LoVo (cell line): ENCODE data around the gene SRSF12.
A peak's percentile ranks its signal among the peaks of the same experiment; 100 is the strongest.
"Not testable (repeated sequence)": the region's sequence is repeated elsewhere in the genome, so short reads cannot be mapped to it uniquely, and the experiment has no call there.

Experiments
- DNase-seq: peaks from one replicate; pipeline ENCODE4 v3.0.0-alpha.2; 2016; ENCODE audit warnings: low spot score

Gene SRSF12

GRCh38 chr6:89071036-89071435 lies 46.8 kb downstream of the SRSF12 start:
- no peak for DNase-seq

- DNase-seq: no peak
These were observed 48.2 kb downstream of the SRSF12 start for GRCh38 chr6:89069536-89070163.

- no peak for DNase-seq
These were observed 49.2 kb downstream of the SRSF12 start for GRCh38 chr6:89068695-89069094.

GRCh38 chr6:89067796-89068195 lies 50.1 kb downstream of the SRSF12 start:
- peak; percentile 24 for DNase-seq

GRCh38 chr6:89066940-89067646 lies 50.8 kb downstream of the SRSF12 start:
- DNase-seq: no peak

GRCh38 chr6:89066121-89066520 lies 51.8 kb downstream of the SRSF12 start:
- not testable (repeated sequence) for DNase-seq

GRCh38 chr6:89064931-89065330 lies 52.9 kb downstream of the SRSF12 start:
- not testable (repeated sequence) for DNase-seq

GRCh38 chr6:89063881-89064280 lies 54.0 kb downstream of the SRSF12 start:
- no peak for DNase-seq

GRCh38 chr6:89059227-89059626 lies 58.6 kb downstream of the SRSF12 start:
- DNase-seq: no peak

GRCh38 chr6:89058627-89059026 lies 59.2 kb downstream of the SRSF12 start:
- no peak for DNase-seq

GRCh38 chr6:89057759-89058158 lies 60.1 kb downstream of the SRSF12 start:
- no peak for DNase-seq

GRCh38 chr6:89054208-89054607 lies 63.7 kb downstream of the SRSF12 start:
- DNase-seq: no peak

- no peak for DNase-seq
These were observed 66.2 kb downstream of the SRSF12 start for GRCh38 chr6:89051676-89052075.

- DNase-seq: no peak
These were observed 67.2 kb downstream of the SRSF12 start for GRCh38 chr6:89050697-89051096.

GRCh38 chr6:89050155-89050554 lies 67.7 kb downstream of the SRSF12 start:
- DNase-seq: no peak

GRCh38 chr6:89048985-89049384 lies 68.9 kb downstream of the SRSF12 start:
- DNase-seq: no peak

GRCh38 chr6:89048288-89048923 lies 69.5 kb downstream of the SRSF12 start:
- no peak for DNase-seq

GRCh38 chr6:89047473-89047872 lies 70.4 kb downstream of the SRSF12 start:
- DNase-seq: no peak
